B cell (primary cell): Measurements from ENCODE around the gene LHX5. TPM values are rescaled to one million over a fixed set of nuclear protein-coding genes. Genes with fewer than 3 reads are reported as not detected.

Source experiments
- ATAC-seq: fragments of 200-7000 bp; cut with Tn5 transposase; one replicate; pipeline ENCODE4 v1.10.0; 2021; ENCODE audit warnings: low read depth, mild to moderate bottlenecking, moderate number of reproducible peaks, moderate library complexity
- CTCF ChIA-PET: fragments of 350-600 bp; sonication (Branson Sonifier 250); formaldehyde crosslinking; loops from one replicate; lab custom pipeline; 2021; ENCODE audit warnings: antibody characterized with exemption, inconsistent platforms; lab: Charles Lee
- POLR2A ChIA-PET: fragments of 350-600 bp; sonication (Branson Sonifier 250); formaldehyde crosslinking; loops from one replicate; lab custom pipeline; 2021; ENCODE audit warnings: antibody characterized with exemption; lab: Charles Lee
- DNase-seq: peaks from one replicate; pipeline ENCODE4 v3.0.0; 2013
- H2AFZ ChIP-seq: 2 replicates; pipeline ENCODE4 v1.6.1; 2012; ENCODE audit warnings: mild to moderate bottlenecking, low read depth, low read length; ENCODE audit not compliant: insufficient read depth, poor library complexity, severe bottlenecking
- H3K27ac ChIP-seq, 2 donors: 1 replicate in 1 of 2; 2 replicates in 1 of 2; pipeline ENCODE4 v1.5.1; 2012 to 2013; ENCODE audit warnings: low read length in 2 of 2, mild to moderate bottlenecking in 2 of 2, moderate library complexity in 1 of 2
- H3K27me3 ChIP-seq, 4 experiments: fragments of 200-600 bp in 1 of 4; sonication (generic) in 1 of 4; replicated peaks in 1 of 4; 1 replicate in 2 of 4; 2 replicates in 2 of 4; pipeline versions ENCODE4 v1.6.1 to v1.7.0; 2013 to 2016; ENCODE audit warnings: low read length in 3 of 4, mild to moderate bottlenecking in 2 of 4, mixed read lengths in 1 of 4, moderate library complexity in 1 of 4; ENCODE audit not compliant: insufficient read depth in 4 of 4, control insufficient read depth in 3 of 4; ENCODE audit errors: control extremely low read depth in 1 of 4
- H3K36me3 ChIP-seq, 2 experiments: replicated peaks in 1 of 2; 1 replicate in 1 of 2; 2 replicates in 1 of 2; pipeline versions ENCODE4 v1.6.1 to v1.7.1; 2013; ENCODE audit warnings: low read length in 1 of 2; ENCODE audit not compliant: insufficient read depth in 2 of 2, control insufficient read depth in 1 of 2; ENCODE audit errors: control extremely low read depth in 1 of 2, extremely low read depth in 1 of 2
- H3K4me1 ChIP-seq, 2 donors: fragments of 200-600 bp in 1 of 2; sonication (generic) in 1 of 2; 1 replicate in 1 of 2; 2 replicates in 1 of 2; pipeline versions ENCODE4 v1.5.1 to v1.6.1; 2013 to 2017; ENCODE audit warnings: low read length in 2 of 2; ENCODE audit not compliant: control insufficient read depth in 2 of 2, insufficient read depth in 2 of 2
- H3K4me2 ChIP-seq: replicated peaks from 2 replicates; pipeline ENCODE3; 2012; ENCODE audit warnings: mild to moderate bottlenecking, low read depth, low read length; ENCODE audit not compliant: poor library complexity, severe bottlenecking
- H3K4me3 ChIP-seq, 5 experiments: fragments of 200-600 bp in 1 of 5; sonication (generic) in 1 of 5; 1 replicate in 3 of 5; 2 replicates in 2 of 5; pipeline versions ENCODE4 v1.5.1 to v1.7.0; 2011 to 2016; ENCODE audit warnings: low read length in 4 of 5, mild to moderate bottlenecking in 4 of 5, low read depth in 2 of 5, control low read depth in 1 of 5, moderate library complexity in 1 of 5; ENCODE audit not compliant: insufficient read depth in 1 of 5; ENCODE audit errors: control extremely low read depth in 1 of 5, extremely low read depth in 1 of 5
- H3K79me2 ChIP-seq: fragments of 200-600 bp; sonication (generic); one replicate; pipeline ENCODE4 v1.6.0; 2016; ENCODE audit warnings: low read length; ENCODE audit not compliant: control insufficient read depth, insufficient read depth
- H3K9ac ChIP-seq: fragments of 200-600 bp; sonication (generic); 2 replicates; pipeline ENCODE4 v1.6.1; 2017; ENCODE audit warnings: mild to moderate bottlenecking, low read length, moderate library complexity
- H3K9me3 ChIP-seq, 3 donors: one replicate each; pipeline versions ENCODE4 v1.6.1 to v1.7.1; 2013; ENCODE audit warnings: low read length in 2 of 3; ENCODE audit not compliant: control insufficient read depth in 2 of 3, insufficient read depth in 1 of 3; ENCODE audit errors: control extremely low read depth in 1 of 3
- H4K20me1 ChIP-seq: 2 replicates; pipeline ENCODE4 v1.6.0; 2012; ENCODE audit warnings: mild to moderate bottlenecking, low read length; ENCODE audit not compliant: insufficient read depth, control insufficient read depth, poor library complexity, severe bottlenecking
- H3K27ac Mint-ChIP-seq: one replicate; pipeline ENCODE4 v1.8.0; 2021; ENCODE audit warnings: mixed read lengths
- H3K27me3 Mint-ChIP-seq: one replicate; pipeline ENCODE4 v1.8.0; 2021; ENCODE audit warnings: mixed read lengths
- H3K4me1 Mint-ChIP-seq: one replicate; pipeline ENCODE4 v1.8.0; 2021; ENCODE audit warnings: mixed read lengths
- H3K4me3 Mint-ChIP-seq: one replicate; pipeline ENCODE4 v1.8.0; 2021; ENCODE audit warnings: mixed read lengths
- H3K9me3 Mint-ChIP-seq: one replicate; pipeline ENCODE4 v1.8.0; 2022; ENCODE audit warnings: mixed read lengths; ENCODE audit not compliant: insufficient read depth
- EZH2 ChIP-seq: IDR thresholded peaks from 2 replicates; pipeline ENCODE4 v1.6.1; 2012; ENCODE audit warnings: borderline replicate concordance, low read depth, mild to moderate bottlenecking, moderate library complexity, low read length; ENCODE audit not compliant: insufficient read depth, poor library complexity, severe bottlenecking
- whole genome bisulfite sequencing: methylation state at CpG from one replicate; pipeline ENCODE4 v1.1.5; 2013; ENCODE audit warnings: missing lambda C conversion rate; ENCODE audit not compliant: insufficient coverage; 5-methylcytosine and 5-hydroxymethylcytosine counted together
- intact Hi-C: fragments of 100-400 bp; cut with micrococcal nuclease; formaldehyde crosslinking; loops from one replicate; pipeline ENCODE4 v1.10.0; 2022
- polyA plus RNA-seq: library from polyadenylated mRNA; depleted of rRNA; stranded (reverse); fragments of >200 nt; gene quantifications from 2 replicates; pipeline ENCODE4 v1.2.3, GENCODE V29; 2012
- total RNA-seq, 2 donors: library from RNA; stranded (reverse); fragments of 120-200 nt in 1 of 2; gene quantifications; 1 replicate in 1 of 2; 2 replicates in 1 of 2; pipeline versions ENCODE4 v1.2.3 to v1.2.4, GENCODE V29; 2013 to 2022

Gene LHX5
- total and polyA plus RNA-seq, 2 donors (not counting 1 experiment from before 2014, with no cell fraction given) = not detected

DNA sequence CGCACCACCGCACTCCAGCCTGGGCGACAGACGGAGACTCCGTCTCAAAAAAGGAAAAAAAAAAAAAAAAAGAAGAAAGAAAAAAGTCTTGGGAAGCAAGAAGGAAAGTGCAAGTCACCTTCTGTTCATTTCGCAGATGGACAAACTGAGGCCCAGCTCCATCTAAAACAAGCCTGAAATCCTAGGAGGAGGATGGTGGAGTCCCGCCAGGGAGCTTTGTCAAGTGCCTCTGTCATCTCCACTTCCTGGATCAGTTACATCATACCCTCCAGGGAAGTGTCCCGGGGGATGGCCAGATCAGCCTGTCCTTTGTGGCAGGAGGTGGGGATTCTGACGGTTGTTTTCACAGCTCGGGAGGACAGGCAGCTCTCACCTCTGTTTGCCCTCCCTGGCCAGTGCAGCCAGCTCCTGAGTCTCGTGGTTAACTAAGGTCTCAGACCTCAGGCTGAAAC, 58.2 kb downstream of the LHX5 start:
- Histone ChIP-seq H3K36me3 (no peaks in the 10 kb centered on the region), H2AFZ (no peak overlapping the region), H3K9me3 (peaks cover 0 to 3% (median 0%) of the 10 kb centered on the region in 3 donors), H3K27ac (no peak overlapping the region), H3K9ac (no peak overlapping the region), H3K4me1 (peaks cover 0 to 8% of the 10 kb centered on the region in 2 donors), H3K79me2 (no peaks in the 10 kb centered on the region), H3K27me3 (peaks cover 0 to 4% (median 0%) of the 10 kb centered on the region in 4 experiments), H3K4me3 (no peak overlapping the region), H4K20me1 (no peaks in the 10 kb centered on the region), H3K4me2 (no peak overlapping the region)
- Mint-ChIP-seq H3K27ac (no peak overlapping the region), H3K27me3 (peaks cover 14% of the 10 kb centered on the region), H3K4me1 (peaks cover 12% of the 10 kb centered on the region), H3K9me3 (no peaks in the 10 kb centered on the region), H3K4me3 (no peak overlapping the region)
- 70% methylated on average over 3 of the region's 11 CpGs for WGBS
- ChIA-PET CTCF (interaction anchor here (0.8 to 1.5 kb wide), 3 partner anchors 9 to 239 kb away, joined by 3 to 4 read pairs (median 3); no protein-coding TSS in a partner anchor), POLR2A (interaction anchor here (0.6 kb wide), 2 partner anchors 36 to 51 kb away, joined by 3 read pairs; no protein-coding TSS in a partner anchor)
- DNase-seq (no peak), ATAC-seq (no peak)
- intact Hi-C loops = no loop called here
- TF ChIP-seq EZH2 = no peak

Other genes with a start within 250 kb of the LHX5 start
- gene SLC8B1, start 136.8 kb downstream of the LHX5 start, total RNA-seq = 34.1 and 35.6 TPM in 2 replicates
- 18.7 and 21.1 TPM in 2 replicates for gene SLC8B1, start 136.8 kb downstream of the LHX5 start, polyA plus RNA-seq
- gene PLBD2, start 113.3 kb downstream of the LHX5 start, total RNA-seq = 11.6 and 14.0 TPM in 2 replicates
- 1.9 and 2.9 TPM in 2 replicates for gene PLBD2, start 113.3 kb downstream of the LHX5 start, polyA plus RNA-seq
- not detected in 2 replicates for gene SDS, start 68.0 kb downstream of the LHX5 start, total RNA-seq
- gene SDS, start 68.0 kb downstream of the LHX5 start, polyA plus RNA-seq = 0.09 TPM in 1 of 2 replicates, not detected in the other
- 0.64 and 1.1 TPM in 2 replicates for gene SDSL, start 49.5 kb downstream of the LHX5 start, total RNA-seq
- gene SDSL, start 49.5 kb downstream of the LHX5 start, polyA plus RNA-seq = 0.15 TPM in 1 of 2 replicates, not detected in the other